ENCODE results near the gene MTRF1. TPM values are rescaled to one million over a fixed set of nuclear protein-coding genes. Genes with fewer than 3 reads are reported as not detected.
"Not testable (repeated sequence)": the region's sequence is repeated elsewhere in the genome, so short reads cannot be mapped to it uniquely, and the experiment has no call there.

MTRF1 gene
- polyA plus RNA-seq, 1 donor = 10.5 TPM

DNA sequence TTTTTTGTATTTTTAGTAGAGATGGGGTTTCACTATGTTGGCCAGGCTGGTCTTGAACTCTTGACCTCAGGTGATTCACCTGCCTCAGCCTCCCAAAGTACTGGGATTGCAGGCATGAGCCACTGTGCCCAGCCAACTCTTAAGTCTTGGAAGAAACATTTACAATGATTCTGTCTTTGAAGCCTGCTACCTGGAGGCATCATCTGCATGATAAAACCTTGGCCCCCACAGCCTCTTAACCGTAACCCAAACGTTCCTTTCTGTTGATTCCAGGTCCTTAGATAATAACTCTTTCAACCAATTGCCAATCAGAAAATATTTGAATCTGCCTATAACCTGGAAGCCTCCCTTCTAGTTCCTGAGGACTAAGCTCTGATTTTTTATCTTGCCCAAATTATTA, 15.8 kb upstream of the MTRF1 start:
- DNase-seq (ENCODE audit: low read depth) = not testable (repeated sequence)

DNA sequence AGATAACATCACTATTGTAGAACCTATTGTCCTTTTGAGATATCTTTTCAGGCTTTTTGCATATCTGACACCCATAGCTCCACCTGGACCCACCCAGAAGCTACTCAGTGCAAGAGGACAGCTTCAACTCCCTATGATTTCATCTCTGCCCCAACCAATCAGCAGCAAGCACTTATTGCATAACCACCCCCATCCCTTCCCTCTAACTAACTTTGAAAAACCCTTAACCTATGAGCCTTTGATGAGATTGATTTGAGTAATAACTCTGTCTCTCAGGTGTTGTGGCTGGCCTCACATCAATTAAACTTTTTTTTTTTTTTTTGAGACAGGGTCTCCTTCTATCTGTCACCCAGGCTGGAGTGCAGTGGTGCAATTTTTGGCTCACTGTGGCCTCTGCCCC, 13.4 kb upstream of the MTRF1 start:
- no peak for DNase-seq (ENCODE audit: low read depth)

DNA sequence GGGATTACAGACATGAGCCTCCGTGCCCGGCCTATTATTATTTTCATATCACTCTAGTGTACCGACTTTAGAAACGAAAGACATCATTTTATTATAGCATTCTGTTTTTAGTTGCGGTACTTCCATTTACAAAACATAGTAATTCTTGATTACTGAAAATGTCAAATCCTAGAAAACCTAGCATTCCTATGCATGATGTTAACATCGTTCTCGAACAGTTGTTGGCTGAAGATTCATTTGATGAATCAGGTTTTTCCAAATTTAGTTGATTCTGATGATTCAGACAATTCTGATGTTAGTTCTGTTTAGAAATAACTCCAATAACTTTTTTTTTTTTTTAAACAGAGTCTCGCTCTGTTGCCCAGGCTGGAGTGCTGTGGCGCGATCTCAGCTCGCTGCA, 11.5 kb upstream of the MTRF1 start:
- no peak for DNase-seq (ENCODE audit: low read depth)

DNA sequence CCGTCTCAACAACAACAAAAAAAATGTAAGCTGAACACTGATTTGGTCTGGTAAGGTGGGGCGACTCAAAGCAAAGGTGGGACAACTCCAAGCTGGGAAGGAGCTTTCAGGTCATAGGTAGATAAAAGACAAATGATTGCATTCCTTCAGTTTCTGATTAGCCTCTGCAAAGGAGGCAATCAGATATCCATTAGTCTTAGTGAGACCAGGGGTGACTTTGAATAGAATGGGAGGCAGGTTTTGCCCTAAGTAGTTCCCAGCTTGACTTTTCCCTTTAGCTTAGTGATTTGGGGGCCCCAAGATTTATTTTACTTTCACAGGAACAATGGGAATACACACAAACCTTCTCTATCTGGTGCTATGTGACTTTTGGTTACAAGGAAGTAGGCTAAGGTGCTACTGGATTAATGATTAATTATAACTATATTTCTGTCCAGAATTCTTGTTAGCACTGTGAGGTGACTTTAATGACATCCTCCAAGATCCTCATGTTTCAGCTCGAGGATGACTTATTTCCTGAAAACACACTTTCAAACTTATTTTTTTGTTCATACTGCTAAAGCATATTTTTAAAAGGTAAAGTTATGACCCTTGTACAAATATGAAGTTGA, 10.6 kb upstream of the MTRF1 start:
- no peak for DNase-seq (ENCODE audit: low read depth)

DNA sequence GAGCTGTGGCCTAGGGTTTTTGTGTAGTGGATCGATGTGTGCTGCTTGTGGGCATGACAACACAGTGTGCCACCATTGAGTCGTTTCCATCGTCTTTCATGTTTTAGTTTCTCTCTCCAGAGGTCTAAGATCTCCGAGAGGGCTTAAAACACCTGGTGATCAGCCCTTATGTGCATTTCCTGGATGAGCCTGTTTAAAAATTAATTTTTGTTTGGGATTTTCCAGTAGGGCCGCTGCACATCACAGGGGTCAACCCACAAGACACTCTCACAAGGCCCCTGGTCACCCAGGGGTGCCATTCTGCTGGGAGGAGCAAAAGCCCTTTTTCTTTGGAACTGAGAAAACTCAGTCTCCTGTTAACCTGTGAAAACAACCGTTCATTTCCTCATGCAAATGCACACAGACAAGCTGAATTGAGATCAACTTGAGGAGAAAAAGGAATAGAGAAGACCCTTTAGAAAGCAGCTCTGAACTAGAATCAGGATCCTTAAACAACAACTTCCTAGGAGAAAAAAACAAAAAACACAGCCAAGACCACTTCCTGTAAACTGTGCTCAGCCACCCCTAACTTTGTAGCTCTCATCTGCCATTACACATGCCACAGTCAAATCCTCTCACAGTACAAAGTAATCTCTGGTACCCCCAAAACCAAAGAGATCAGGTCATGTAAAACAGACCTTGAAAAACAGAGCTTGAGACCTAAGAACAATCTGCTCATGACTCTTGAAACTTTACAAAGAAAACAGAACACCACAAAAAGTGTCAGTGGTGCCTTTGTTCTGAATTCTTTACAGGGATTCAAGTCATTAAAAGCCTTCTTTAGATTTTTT, 8.3 kb upstream of the MTRF1 start:
- no peak for DNase-seq (ENCODE audit: low read depth)

DNA sequence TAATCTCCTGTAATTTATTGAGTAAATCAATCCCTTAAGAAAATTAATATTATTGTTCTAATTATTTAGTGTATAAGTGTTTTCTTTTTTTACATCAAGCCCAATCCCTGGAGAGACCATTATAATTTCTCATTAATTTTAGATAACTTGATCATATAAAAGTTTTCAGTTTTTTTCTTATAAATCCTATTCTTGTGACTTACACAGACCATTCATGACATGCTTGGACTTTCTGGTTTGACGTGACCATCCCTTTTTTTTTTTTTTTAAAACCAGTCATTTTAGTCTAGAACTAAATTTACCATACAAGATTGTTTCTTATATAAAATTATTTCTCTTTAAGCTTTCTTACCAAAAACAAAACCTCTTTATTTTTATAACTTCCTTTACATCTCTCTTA, 5.4 kb upstream of the MTRF1 start:
- no peak for DNase-seq (ENCODE audit: low read depth)

DNA sequence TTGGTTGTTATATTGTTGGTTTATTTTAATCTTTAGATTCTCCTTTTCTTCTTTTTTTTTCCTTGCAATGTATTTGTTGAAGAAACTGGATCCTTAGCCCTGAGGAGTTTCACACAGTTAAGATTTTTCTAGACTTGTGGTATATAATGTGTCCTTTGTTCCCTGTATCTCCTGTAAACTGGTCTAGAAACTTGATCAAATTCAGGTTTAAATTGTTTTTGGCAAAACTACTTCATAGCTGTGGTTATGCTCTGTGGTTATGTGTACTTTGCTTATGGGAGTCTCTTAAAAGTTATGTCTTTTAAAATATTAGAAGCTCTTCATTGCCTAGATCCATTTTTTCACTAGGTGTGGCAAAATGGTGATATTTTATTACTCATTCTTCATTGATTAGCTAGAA, 3.7 kb upstream of the MTRF1 start:
- no peak for DNase-seq (ENCODE audit: low read depth)

DNA sequence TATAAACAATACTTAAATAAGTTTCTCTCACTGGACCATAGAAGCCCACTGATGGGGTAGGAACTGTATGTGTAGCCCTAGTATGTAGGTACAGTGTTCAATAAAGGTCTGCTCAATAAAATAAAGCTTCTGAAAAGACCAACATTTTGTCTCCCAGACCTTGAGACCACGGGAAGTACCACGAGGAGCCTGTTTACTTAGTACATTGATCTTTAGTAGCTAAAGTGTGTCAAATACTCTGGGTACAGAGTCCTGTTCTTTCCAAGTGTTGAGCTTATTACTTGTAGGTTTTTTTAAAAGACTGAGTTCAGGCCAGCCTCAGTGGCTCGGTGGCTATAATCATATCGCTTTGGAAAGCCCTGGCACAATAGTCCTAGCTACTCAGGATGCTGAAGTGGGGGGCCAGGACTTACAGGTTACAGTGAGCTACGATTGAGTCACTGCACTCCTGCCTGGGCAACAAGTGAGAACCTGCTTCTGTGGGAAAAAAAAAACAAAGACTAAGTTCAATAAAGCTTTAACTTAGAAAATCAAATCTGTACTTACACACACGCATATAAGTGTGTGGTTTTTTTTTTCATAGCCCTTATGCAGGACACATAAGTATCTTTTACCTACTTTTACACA, 3.4 kb downstream of the MTRF1 start:
- DNase-seq (ENCODE audit: low read depth) = no peak

DNA sequence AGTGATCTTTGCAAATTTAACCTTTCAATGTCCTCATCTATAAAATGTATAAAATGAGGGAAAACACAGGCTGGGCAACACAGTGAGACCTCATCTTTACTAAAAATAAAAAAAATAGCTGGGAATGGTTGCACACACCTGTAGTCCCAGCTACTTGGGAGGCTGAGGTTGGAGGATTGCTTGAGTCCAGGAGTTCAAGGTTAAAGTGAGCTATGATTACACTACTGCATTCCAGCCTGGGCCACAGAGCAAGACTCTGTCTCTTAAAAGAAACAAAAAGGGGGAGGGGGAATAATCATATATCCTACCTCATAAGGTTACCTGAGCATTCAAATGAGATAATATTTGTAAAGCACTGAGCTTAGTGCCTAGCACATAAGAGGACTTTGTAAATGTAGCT, 5.8 kb downstream of the MTRF1 start:
- no peak for DNase-seq (ENCODE audit: low read depth)

DNA sequence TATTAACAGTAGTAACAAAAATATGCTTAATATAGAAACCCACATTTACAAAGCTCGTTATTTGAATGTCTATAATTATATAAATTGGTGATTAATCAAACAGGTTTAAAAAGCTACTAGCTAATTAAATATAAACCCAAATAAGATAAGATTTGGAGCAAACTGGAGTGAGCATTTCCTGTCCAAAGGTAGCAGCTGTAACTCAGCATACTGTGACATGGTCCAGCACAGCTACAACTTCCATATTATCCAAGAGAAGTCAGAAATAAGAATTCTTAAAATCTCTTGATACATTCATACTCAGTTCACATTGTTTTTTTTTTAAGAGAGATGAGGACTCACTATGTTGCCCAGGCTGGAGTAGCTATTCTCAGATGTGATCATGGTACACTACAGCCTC, 8.5 kb downstream of the MTRF1 start:
- no peak for DNase-seq (ENCODE audit: low read depth)

DNA sequence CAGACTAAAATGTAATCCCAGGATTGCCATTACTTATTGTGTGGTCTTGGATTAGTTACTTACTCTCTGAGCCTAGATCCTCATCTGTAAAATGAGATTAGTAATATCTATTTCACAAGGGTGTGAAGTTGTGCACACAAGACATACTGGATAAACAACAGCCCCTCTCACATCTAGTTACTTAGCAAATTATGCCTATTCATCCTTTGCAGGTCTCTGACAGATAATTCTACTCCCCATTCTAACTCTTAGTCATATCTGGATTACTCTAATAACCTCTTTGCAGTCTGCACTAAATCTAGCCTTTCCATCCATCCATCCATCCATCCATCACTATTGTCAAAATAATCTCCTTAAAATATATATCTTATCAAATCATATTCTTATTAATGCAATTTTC, 12.4 kb downstream of the MTRF1 start:
- DNase-seq (ENCODE audit: low read depth) = no peak

DNA sequence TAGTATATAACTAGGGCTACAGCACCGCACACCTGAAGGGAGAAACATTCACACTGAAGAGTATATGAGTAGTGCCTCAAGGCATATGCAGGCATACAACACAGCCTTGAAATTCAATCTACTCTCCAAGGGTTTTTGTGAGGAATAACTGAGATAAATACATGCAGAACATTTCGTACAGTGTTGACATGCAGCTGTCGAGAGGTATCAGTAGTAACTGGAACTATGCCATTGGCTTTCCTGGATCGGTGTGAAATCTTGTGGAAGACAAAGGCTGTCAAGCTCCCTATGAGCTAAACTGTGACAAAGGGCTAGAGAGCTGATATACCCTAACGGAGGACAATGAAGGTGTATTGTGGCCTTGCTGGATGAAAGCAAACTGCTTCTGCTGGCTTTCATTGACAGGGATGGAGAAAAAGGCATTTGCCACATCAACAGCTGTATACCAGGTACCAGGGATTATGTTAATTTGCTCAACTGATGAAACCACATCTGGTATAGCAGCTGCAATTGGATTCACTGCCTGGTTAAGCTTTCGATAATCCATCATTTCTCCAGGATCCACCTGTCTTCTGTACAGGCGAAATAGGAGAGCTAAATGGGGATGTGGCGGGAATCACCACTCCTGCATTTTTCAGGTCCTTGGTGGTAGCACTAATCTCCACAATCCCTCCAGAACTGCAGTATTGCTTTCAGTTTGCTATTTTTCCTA, 16.3 kb downstream of the MTRF1 start:
- DNase-seq (ENCODE audit: low read depth) = no peak

DNA sequence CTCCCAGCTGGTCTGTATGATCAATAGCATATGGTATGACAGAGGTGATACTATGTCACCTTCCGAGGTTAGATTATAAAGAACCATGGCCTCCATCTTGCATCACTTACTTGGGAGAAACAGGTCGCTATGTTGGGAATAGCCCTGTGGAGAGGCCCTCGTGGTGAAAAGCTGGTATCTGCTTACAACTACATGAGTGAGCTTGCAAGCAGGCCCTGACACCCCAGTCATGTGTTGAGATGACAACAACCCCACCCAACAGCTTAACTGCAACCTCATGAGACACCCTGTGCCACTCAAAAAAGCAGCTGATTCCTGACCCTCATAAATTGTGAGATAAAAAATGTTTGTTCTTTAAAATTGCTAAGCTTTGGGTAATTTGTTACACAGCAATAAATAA, 18.8 kb downstream of the MTRF1 start:
- DNase-seq (ENCODE audit: low read depth) = no peak

DNA sequence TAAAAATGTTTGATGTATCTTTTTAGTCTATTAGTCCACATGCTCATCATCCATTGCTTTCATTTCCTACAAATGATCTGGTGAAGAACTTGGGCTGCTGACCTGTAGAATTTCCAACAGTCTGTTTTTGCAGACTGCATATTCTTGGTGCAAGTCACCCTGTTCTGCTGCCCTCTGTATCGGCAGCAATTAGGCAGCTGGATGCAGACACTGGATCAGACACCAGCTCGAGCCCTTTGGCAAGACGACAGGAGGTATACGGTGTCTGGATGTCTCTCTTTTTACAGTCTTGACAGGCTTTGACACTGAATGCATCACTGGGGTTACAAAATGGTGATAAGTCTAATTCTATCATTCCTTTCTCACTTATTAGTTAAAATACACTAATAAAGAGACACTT, 21.8 kb downstream of the MTRF1 start:
- no peak for DNase-seq (ENCODE audit: low read depth)

DNA sequence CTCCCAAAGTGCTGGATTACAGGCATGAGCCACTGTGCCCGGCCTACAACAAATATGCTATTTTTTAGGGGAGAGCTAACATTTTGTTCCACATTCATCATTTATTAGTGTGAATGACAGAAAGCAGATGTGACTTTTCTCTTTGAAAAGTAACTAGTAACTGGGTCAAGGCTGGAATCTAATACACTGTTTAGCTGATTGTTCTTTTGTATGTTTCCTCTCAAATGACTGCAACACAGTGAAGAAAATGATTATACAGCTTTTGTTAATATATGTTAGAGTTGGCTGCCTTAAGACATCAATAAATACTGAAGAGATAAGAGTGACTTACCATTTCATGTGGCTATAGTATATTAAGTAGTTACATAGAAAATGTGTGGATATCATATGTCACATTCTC, 27.0 kb downstream of the MTRF1 start:
- no peak for DNase-seq (ENCODE audit: low read depth)

DNA sequence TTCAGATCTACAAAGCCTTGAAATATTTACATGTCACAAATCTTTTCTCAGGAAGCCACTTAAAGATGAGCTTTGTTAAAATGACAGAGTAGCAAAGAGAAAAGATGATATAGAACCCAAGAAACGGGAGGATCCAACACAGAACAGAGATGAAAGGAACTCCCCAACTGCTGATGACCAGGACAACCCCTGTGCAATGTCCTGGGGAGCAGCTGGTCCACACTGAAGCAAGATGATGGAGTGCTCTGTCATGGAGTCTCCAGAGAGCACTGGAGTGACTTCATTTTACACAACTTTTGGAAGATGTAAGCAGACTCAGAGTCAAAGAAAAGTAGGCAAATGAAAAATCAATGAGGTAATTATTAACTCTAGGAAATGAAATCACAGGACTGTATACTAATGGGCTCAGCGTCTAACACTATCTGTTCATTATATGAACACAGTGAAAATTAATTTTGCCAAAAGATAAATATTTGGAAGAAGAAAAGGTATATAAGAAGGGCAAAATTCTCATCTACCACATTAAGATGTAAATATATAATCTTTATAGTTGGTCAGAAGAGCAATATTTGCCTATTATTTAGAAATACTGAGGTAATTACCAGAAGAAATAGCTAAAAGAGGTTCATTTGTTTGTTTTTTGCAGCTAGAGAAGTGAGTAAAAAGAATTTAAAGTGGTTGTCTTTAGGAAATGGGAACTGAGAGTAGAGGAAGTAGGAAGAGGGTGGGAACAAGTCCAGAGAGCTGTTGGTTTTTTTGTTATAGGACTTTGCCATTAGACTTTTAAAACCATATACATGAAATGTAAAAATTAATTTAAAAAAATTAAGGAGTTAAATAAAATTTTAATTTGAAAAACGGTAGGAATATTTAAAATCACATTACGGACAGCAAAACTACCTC, 30.5 kb downstream of the MTRF1 start:
- DNase-seq (ENCODE audit: low read depth) = no peak

DNA sequence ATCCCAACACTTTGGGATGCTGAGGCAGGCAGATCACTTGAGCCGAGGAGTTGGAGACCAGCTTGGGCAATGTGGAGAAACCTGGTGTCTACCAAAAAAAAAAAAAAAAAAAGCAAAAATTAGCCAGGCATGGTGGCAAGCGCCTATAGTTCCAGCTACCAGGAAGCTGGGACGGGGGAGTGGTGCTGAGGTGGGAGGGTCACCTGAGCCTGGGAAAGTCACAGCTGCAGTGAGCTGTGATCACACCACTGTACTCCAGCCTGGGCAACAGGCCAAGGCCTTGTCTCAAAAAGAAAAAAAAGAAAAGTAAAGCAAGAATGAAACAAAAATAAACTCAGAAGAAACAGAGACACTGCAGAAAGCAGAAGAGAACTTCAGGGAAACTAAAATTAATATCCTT, 31.6 kb downstream of the MTRF1 start:
- no peak for DNase-seq (ENCODE audit: low read depth)

DNA sequence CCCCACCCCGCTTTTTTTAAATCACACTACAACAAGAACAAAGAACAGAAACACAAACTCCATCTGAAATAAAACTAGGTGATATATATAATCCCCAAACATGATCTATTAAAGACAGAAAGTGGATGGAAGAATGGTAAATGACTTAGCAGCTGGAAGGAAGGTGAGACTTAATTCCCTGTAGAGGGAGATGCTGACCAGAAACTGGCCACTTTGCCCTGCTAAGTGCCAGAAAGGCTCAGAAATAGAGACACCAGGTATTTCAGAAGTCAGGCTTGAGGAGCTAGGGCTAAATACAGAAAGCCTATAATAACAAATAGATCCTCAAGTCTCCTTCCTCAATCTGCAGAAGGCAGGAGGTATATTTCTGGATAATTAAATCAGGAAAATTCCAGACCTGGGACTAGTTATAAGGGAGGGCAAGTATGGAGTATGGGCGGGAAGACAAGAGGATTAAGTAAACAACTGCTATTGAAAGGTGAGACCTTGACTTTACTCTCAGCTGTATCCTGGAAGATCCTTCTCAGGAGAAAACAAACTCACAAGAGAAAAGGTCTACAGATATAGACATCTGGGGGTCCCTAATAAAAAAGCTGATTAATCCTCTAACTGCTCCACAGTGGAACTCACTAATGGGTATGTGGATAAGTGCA, 32.2 kb downstream of the MTRF1 start:
- no peak for DNase-seq (ENCODE audit: low read depth)

DNA sequence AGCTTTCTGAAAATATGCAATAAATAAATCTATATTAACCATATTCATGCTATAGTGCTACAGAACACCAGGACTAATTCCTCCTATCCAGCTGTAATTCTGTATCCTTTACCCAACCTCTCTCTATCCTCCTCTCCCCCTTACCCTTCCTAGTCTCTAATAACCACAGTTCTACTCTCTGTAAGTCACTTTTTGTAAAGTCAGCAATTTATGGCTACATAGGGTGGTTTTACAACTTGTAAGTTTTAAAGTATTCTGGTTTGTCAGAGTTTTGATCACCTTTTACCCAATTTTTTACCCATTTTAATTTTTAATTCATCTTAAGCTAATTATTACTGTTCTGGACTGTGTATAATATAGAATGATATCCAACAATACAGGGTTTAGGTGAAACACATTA, 34.0 kb downstream of the MTRF1 start:
- DNase-seq (ENCODE audit: low read depth) = no peak

DNA sequence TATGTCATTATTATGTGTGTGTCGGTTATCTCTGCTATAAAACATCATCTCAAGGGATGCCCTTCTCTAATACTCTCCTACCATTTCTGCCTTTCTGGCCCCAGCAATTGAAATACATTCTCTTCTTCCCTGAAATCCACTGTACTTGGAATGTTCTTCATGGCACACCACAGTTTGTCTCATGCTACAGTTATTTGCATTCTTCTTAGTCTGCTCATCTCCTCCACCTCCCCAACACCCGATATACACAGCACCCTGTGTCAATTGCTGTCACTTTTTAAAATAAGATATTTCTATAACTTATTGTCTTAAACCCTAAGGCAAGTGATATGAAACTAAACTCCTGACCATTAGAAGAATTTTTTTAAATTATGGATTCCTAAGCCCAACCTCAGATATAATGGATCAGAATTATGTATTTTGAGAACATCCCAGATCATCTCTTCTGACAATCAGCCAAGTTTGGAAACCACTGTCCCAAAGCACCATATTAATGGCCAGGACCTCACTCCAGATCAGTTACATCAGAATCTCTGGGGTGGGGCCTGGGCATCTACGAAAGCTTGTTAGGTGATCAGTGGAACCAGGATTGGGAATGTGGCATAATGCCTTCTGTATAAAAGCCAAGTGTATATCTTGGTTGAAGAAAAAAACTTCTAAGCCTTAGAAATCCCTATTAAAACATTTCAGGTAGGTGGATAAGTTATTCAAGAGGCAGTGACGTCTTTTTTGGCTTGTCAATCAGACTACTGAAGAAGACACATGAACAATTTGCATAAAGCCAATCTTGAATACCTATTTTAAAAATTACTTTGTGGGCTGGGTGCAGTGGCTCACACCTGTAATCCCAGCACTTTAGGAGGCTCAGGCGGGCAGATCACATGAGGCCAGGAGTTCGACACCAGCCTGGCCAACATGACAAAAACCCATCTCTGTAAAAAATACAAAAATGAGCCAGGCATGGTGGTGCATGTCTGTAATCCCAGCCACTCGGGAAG, 39.0 kb downstream of the MTRF1 start:
- DNase-seq (ENCODE audit: low read depth) = no peak
